ENCODE data around the gene OR5T1.

DNA sequence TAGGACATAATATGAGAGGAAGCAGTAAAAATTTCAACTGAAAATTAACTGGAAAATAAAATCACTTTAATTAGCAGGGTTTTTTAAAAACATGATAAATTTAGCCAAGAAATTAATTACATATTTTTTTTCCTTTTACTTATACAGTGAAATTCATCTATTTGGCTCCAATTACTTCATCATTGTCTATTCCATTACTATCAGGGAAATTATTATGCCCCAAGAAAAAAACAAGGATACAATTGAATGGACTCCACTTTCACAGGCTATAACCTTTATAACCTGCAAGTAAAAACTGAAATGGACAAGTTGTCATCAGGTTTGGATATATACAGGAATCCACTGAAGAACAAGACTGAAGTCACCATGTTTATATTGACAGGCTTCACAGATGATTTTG is 22.0 kb upstream of the OR5T1 start, which contains the start of gene OR5T3:
- TF ChIP-seq, protein P1, sequence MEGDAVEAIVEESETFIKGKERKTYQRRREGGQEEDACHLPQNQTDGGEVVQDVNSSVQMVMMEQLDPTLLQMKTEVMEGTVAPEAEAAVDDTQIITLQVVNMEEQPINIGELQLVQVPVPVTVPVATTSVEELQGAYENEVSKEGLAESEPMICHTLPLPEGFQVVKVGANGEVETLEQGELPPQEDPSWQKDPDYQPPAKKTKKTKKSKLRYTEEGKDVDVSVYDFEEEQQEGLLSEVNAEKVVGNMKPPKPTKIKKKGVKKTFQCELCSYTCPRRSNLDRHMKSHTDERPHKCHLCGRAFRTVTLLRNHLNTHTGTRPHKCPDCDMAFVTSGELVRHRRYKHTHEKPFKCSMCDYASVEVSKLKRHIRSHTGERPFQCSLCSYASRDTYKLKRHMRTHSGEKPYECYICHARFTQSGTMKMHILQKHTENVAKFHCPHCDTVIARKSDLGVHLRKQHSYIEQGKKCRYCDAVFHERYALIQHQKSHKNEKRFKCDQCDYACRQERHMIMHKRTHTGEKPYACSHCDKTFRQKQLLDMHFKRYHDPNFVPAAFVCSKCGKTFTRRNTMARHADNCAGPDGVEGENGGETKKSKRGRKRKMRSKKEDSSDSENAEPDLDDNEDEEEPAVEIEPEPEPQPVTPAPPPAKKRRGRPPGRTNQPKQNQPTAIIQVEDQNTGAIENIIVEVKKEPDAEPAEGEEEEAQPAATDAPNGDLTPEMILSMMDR (IDR thresholded peaks at IDR 0.05; ENCODE audit: low read length) = no peak
- TF ChIP-seq EZH2phosphoT487 (IDR thresholded peaks at IDR 0.05; ENCODE audit: low read length) (no peak), EZH2 (optimal IDR thresholded peaks at IDR 0.05; ENCODE audit: low read depth, low read length) (no peak)

Measured in MM.1S (cell line).